Calu3 (cell line): ENCODE results near the gene TMSB15A. TPM values are rescaled to one million over a fixed set of nuclear protein-coding genes. Genes with fewer than 3 reads are reported as not detected.

Experiments
- Bru-seq: library from RNA; stranded (reverse); fragments of 400-500 nt; gene quantifications from one replicate; lab custom pipeline; 2021; lab: Mats Ljungman, UMichigan
- BruChase-seq, 2 experiments: library from RNA; stranded (reverse); fragments of 400-500 nt; gene quantifications; one replicate each; lab custom pipeline; 2021; lab: Mats Ljungman, UMichigan
- BruUV-seq: library from RNA; stranded (reverse); fragments of 400-500 nt; replicated peaks from 2 replicates; lab custom pipeline; 2021; lab: Mats Ljungman, UMichigan
- CTCF ChIA-PET: fragments of 300-600 bp; sonication (Branson Sonifier 250); formaldehyde crosslinking; loops from one replicate; lab custom pipeline; 2022; ENCODE audit warnings: antibody characterized with exemption; lab: Charles Lee
- DNase-seq: peaks from one replicate; pipeline ENCODE4 v3.0.0; 2022
- H3K27ac Mint-ChIP-seq: one replicate; pipeline ENCODE4 v1.8.0; 2022; ENCODE audit warnings: mixed read lengths; ENCODE audit not compliant: unreplicated experiment
- H3K27me3 Mint-ChIP-seq: one replicate; pipeline ENCODE4 v1.8.0; 2022; ENCODE audit warnings: mixed read lengths; ENCODE audit not compliant: unreplicated experiment
- H3K36me3 Mint-ChIP-seq: one replicate; pipeline ENCODE4 v1.8.0; 2022; ENCODE audit warnings: mild to moderate bottlenecking, moderate library complexity, mixed read lengths; ENCODE audit not compliant: insufficient read depth, unreplicated experiment
- H3K4me1 Mint-ChIP-seq: one replicate; pipeline ENCODE4 v1.8.0; 2022; ENCODE audit warnings: mild to moderate bottlenecking, low read depth, mixed read lengths; ENCODE audit not compliant: unreplicated experiment
- H3K4me3 Mint-ChIP-seq: one replicate; pipeline ENCODE4 v1.8.0; 2022; ENCODE audit warnings: mild to moderate bottlenecking, low read depth, moderate library complexity, mixed read lengths; ENCODE audit not compliant: unreplicated experiment
- H3K9me3 Mint-ChIP-seq: one replicate; pipeline ENCODE4 v1.8.0; 2022; ENCODE audit warnings: low read depth, mixed read lengths; ENCODE audit not compliant: unreplicated experiment
- intact Hi-C: fragments of 100-400 bp; cut with micrococcal nuclease; formaldehyde crosslinking; loops from one replicate; pipeline ENCODE4 v1.10.0; 2022; ENCODE audit not compliant: unreplicated experiment
- long read RNA-seq: library from polyadenylated mRNA; stranded (forward); transcript quantifications from one replicate; pipeline ENCODE4 v2.0.0, GENCODE V29; 2022
- total RNA-seq: library from RNA; stranded (reverse); gene quantifications from 2 replicates; pipeline ENCODE4 v1.2.3, GENCODE V29; 2022
- TF ChIP-seq, protein P1 (sequence below): fragments of 200-600 bp; IDR thresholded peaks from one replicate; pipeline ENCODE4 v1.8.0; 2022; ENCODE audit warnings: antibody characterized with exemption; ENCODE audit not compliant: unreplicated experiment

Gene TMSB15A
- total RNA-seq (1.8 and 1.9 TPM in 2 replicates), Bru-seq, nascent RNA (percentile 18 among the genes with signal in this experiment), BruChase-seq, experiment 1, labeled RNA remaining after a 6-hour chase (percentile 42 among the genes with signal in this experiment), BruChase-seq, experiment 2, labeled RNA remaining after a 2-hour chase (percentile 40 among the genes with signal in this experiment)
- long read RNA-seq, partial matches to known transcripts, result 0 of 3 reads
- long read RNA-seq, other reads (novel, unspliced or antisense), result 0 of 3 reads

DNA sequence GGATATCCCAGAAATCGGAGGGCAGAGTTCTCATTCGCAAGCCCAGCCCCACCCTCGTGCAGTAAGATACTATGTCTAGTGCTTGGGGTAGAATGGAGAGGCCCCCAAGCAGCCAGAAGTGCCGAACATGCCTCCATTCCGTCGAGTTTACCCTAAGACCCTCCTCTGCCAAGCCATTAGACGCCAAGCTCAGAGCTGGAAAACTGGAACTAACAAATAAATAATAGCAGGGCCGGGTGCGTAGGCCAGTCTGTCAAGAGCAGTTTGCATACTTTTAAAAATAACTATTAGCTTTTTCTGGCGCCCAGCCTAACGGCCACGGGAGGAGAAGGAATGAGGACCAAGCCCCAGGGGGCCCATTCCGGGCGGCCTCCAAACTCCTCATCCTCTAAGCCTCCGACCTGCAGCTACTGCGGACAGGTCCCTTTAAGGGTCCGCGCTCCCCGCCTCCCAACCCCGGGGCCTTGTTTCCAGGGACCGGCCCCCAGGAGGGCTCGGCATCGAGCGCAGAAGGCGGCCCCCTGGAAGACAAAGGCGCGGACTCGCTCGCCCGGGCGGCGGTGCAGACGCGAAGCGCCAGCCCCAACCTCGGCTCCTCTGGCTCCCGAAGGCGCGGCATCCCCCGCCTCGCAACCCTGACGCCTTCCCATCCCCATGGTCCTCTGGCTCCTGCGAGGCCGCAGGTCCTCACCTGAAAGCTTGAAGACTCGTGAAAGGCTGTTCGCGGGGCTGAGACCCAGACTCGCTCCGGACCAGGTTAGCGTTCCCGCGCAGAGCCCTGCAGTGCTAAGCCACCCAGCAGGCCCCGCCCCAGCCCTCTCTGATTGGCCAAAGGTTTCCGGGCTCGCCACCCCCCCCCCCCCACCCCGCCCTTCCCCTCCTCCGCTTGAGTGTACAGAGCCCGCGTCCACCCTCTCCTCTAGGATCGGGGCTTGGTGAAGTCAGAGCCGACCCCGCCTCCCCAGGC is at the start of gene TMSB15A:
TSS of gene TMSB15A (minus strand) at position 765 of the 967 bp plus-strand sequence.
- H3K27me3 Mint-ChIP-seq, result no peaks in the 10 kb centered on the region
- TF ChIP-seq, protein P1, sequence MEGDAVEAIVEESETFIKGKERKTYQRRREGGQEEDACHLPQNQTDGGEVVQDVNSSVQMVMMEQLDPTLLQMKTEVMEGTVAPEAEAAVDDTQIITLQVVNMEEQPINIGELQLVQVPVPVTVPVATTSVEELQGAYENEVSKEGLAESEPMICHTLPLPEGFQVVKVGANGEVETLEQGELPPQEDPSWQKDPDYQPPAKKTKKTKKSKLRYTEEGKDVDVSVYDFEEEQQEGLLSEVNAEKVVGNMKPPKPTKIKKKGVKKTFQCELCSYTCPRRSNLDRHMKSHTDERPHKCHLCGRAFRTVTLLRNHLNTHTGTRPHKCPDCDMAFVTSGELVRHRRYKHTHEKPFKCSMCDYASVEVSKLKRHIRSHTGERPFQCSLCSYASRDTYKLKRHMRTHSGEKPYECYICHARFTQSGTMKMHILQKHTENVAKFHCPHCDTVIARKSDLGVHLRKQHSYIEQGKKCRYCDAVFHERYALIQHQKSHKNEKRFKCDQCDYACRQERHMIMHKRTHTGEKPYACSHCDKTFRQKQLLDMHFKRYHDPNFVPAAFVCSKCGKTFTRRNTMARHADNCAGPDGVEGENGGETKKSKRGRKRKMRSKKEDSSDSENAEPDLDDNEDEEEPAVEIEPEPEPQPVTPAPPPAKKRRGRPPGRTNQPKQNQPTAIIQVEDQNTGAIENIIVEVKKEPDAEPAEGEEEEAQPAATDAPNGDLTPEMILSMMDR, result no peak
- BruUV-seq, result no TSS peak
- H3K9me3 Mint-ChIP-seq, result peaks cover 2% of the 10 kb centered on the region
- peak within 1 kb of the TSS; percentile 68 for H3K4me3 Mint-ChIP-seq
- H3K36me3 Mint-ChIP-seq, result no peaks in the 10 kb centered on the region
- H3K4me1 Mint-ChIP-seq, result no peaks in the 10 kb centered on the region
- intact Hi-C loops, result no loop called here
- H3K27ac Mint-ChIP-seq, result no peak within 1 kb of the TSS
- DNase-seq, result peak; percentile 71
- CTCF ChIA-PET, result interaction anchor here (1.1 kb wide), 1 partner anchor 384 kb away, joined by 3 read pairs; no protein-coding TSS in a partner anchor

DNA sequence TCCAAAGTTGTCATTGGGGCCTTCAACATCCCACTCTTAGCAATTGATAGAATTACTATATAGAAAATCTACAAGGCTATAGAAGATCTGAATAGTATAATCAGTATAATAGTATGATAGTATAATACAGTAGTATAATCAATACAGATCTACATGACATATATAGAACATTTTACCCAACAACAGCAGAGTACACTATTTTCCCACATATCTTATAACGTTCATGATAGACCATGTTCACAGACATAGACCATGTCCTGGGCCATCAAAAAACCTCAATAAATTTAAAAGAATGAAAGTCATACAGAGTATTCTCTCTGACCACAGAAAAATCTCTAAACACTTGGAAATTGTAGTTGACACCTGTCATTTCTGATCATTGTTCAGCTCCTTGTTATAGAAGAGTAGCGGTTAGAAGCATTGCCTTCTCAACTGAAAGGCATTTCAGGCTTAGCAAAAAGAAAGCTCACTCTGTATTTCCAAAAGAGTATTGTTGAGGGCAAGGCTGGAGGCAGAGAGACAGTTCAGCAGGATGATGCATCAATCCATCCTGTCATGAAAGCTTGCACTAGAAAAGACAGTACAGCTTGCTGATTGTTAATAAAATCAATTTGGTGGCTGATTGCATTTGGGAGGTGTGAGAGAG is 44.0 kb upstream of the TMSB15A start:
- Mint-ChIP-seq H3K9me3 (no peaks in the 10 kb centered on the region), H3K27ac (no peak overlapping the region), H3K27me3 (peaks cover 56% of the 10 kb centered on the region), H3K4me3 (no peak overlapping the region), H3K36me3 (no peaks in the 10 kb centered on the region), H3K4me1 (no peaks in the 10 kb centered on the region)
- TF ChIP-seq, protein P1, result no peak
- DNase-seq, result no peak
- CTCF ChIA-PET, result no interaction called here
- no TSS peak for BruUV-seq
- intact Hi-C loops, result no loop called here

DNA sequence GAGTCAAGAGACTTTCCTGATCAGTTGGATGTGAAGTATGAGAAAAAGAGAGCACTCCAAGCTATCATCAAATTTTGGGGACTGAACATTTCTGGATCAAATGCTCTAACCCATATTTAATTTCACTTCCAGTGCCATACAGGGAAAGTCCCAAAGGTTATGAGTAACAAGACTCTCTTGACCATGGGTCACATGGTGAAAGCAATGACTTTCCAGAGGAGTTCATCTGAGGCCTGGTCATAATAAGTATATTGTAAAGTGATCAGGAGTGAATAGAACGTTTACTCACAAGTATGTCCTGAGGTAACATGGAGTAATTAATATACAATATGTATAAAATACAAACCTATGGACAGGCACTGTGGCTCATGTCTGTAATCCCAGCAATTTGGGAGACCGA is 42.1 kb upstream of the TMSB15A start:
- Mint-ChIP-seq H3K9me3 (no peaks in the 10 kb centered on the region), H3K4me3 (no peak overlapping the region), H3K4me1 (no peaks in the 10 kb centered on the region), H3K27ac (no peak overlapping the region), H3K27me3 (peaks cover 42% of the 10 kb centered on the region), H3K36me3 (no peaks in the 10 kb centered on the region)
- BruUV-seq, result no TSS peak
- no peak for DNase-seq
- TF ChIP-seq, protein P1, result no peak
- CTCF ChIA-PET, result no interaction called here
- intact Hi-C loops, result no loop called here

DNA sequence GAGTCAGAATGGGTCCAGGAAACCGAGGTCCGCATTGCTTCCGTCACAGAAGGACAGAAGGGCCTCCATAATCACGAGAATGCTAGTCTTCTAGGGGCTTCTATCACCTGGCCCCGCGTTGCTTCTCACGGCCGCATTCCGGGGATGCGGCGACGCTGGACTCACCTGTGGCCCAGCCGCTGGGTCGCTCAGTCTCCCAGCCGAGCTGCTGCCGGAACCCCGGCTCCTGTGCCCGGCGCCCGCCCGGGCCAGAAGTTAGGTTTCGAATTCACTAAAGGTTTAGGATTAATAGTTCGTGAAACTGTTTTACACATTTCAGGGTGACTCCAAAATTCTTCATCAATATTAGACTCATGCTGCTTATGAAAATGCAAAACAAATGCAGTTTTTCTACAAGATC is 31.7 kb upstream of the TMSB15A start:
- TF ChIP-seq, protein P1, result no peak
- no peak overlapping the region for H3K27ac Mint-ChIP-seq
- CTCF ChIA-PET, result no interaction called here
- H3K9me3 Mint-ChIP-seq, result no peaks in the 10 kb centered on the region
- no peaks in the 10 kb centered on the region for H3K4me1 Mint-ChIP-seq
- no peaks in the 10 kb centered on the region for H3K27me3 Mint-ChIP-seq
- no peak overlapping the region for H3K4me3 Mint-ChIP-seq
- BruUV-seq, result no TSS peak
- H3K36me3 Mint-ChIP-seq, result no peaks in the 10 kb centered on the region
- intact Hi-C loops, result no loop called here
- no peak for DNase-seq
